ENCODE data around the gene COL6A2. TPM values are rescaled to one million over a fixed set of nuclear protein-coding genes. Genes with fewer than 3 reads are reported as not detected.

Gene COL6A2
- total and polyA plus RNA-seq, 10 of the 15 experiments (the other 5 are each of a cell fraction or from before 2014, with no cell fraction given) = 0.16 to 1.3 (median 0.34) TPM; not detected in 7

GRCh38 chr21:46052703-46053651, 44.9 kb upstream of the COL6A2 start:
- Histone ChIP-seq H3K4me3 (no peak overlapping the region), H3K79me2 (ENCODE audit: control insufficient read depth, insufficient read depth, low read length) (no peaks in the 10 kb centered on the region), H3K4me1 (ENCODE audit: control insufficient read depth, insufficient read depth, low read length) (peaks cover 3% of the 10 kb centered on the region; the same call in 1 of the 2 replicates), H3K9ac (ENCODE audit: control insufficient read depth, insufficient read depth, low read length) (no peak overlapping the region), H3K4me2 (ENCODE audit: control insufficient read depth, insufficient read depth) (no peak overlapping the region), H2AFZ (ENCODE audit: control insufficient read depth, low read depth, low read length) (no peak overlapping the region), H4K20me1 (ENCODE audit: control insufficient read depth, insufficient read depth) (no peaks in the 10 kb centered on the region), H3K36me3 (ENCODE audit: control insufficient read depth in 2 of 2, insufficient read depth in 2 of 2, low read length in 1 of 2) (no peaks in the 10 kb centered on the region), H3K9me3 (replicated peaks; ENCODE audit: control insufficient read depth, insufficient read depth, low read length) (no peaks in the 10 kb centered on the region; the same call in 2 of the 3 replicates), H3K27me3 (replicated peaks in 1 of 2; ENCODE audit: control insufficient read depth in 2 of 2, insufficient read depth in 2 of 2, low read length in 1 of 2) (no peaks in the 10 kb centered on the region), H3K27ac (ENCODE audit: control insufficient read depth, insufficient read depth) (no peak overlapping the region)
- CTCF ChIA-PET = no interaction called here
- FAIRE-seq (no peak), DNase-seq (ENCODE audit: low read depth, low spot score) (no peak), ATAC-seq (no peak)
- intact Hi-C loops (cut with micrococcal nuclease; ENCODE audit: unreplicated experiment) = no loop called here
- TF ChIP-seq TBL1XR1 (IDR thresholded peaks at IDR 0.05; ENCODE audit: low read depth, low read length) (no peak), SKIL (IDR thresholded peaks at IDR 0.05; ENCODE audit: low read depth, poor library complexity, severe bottlenecking) (no peak), GATAD2B (conservative IDR thresholded peaks at IDR 0.05; ENCODE audit: low read depth) (no peak), CEBPB (IDR thresholded peaks at IDR 0.05; ENCODE audit: borderline replicate concordance in 1 of 2, low read depth in 2 of 2, low read length in 2 of 2) (no peak), ATF7 (IDR thresholded peaks at IDR 0.05; ENCODE audit: low read depth) (no peak), ZZZ3 (IDR thresholded peaks at IDR 0.05; ENCODE audit: control insufficient read depth, insufficient read length, low read depth) (no peak), RELA (IDR thresholded peaks at IDR 0.05; ENCODE audit: borderline replicate concordance, partially characterized antibody) (no peak), RFX5 (IDR thresholded peaks at IDR 0.05; ENCODE audit: low read depth, low read length) (no peak), BHLHE40 (IDR thresholded peaks at IDR 0.05; ENCODE audit: borderline replicate concordance in 1 of 2, low read depth in 2 of 2, low read length in 1 of 2) (no peak), PAX8 (IDR thresholded peaks at IDR 0.05) (no peak), SMC3 (IDR thresholded peaks at IDR 0.05; ENCODE audit: borderline replicate concordance, low read length) (no peak), ZNF217 (IDR thresholded peaks at IDR 0.05) (no peak), ZSCAN29 (IDR thresholded peaks at IDR 0.05) (no peak), FOXM1 (IDR thresholded peaks at IDR 0.05; ENCODE audit: low read depth, low read length) (no peak)
- BruUV-seq (replicated peaks) = no TSS peak
- POLR2A ChIA-PET = no interaction called here
- WGBS (ENCODE audit: insufficient coverage, insufficient replicate concordance, low lambda C conversion rate, missing lambda C conversion rate) = 55% methylated on average over 31 of the region's 31 CpGs
- RAD21 ChIA-PET (ENCODE audit: unreplicated experiment) = no interaction called here
- SMC1A ChIA-PET (ENCODE audit: uncharacterized antibody, unreplicated experiment) = no interaction called here
- in situ Hi-C loops (cut with MboI) = no loop called here
